ENCODE results near the gene ZP4. TPM values are rescaled to one million over a fixed set of nuclear protein-coding genes. Genes with fewer than 3 reads are reported as not detected.

Gene ZP4
- total RNA-seq (2014; rRNA removed; shearing (Covaris generic)): not detected in 2 replicates
- polyA plus RNA-seq (2015; cell fraction: cytosol; rRNA removed): not detected in 2 replicates
- polyA plus RNA-seq (2015; cell fraction: nucleus; rRNA removed): not detected in 2 replicates

- in situ Hi-C loops (cut with HindIII; ENCODE audit: low pct_unique_long_range_greater_than_20kb, low sequenced_read_pairs): no loop called here
Measured at GRCh38 chr1:237890822-237891221, at the start of gene ZP4. Gene ZP4 (minus strand): TSS chr1:237890922. CDS start chr1:237890635, 287 bp downstream.

GRCh38 chr1:237938553-237938952, 47.8 kb upstream of the ZP4 start:
- peak; percentile 68 for DNase-seq (ENCODE audit: low read depth, low spot score)
- in situ Hi-C loops (cut with HindIII; ENCODE audit: low pct_unique_long_range_greater_than_20kb, low sequenced_read_pairs): no loop called here

More at GRCh38 chr1:237890822-237891221, at the start of gene ZP4:
- no peak for DNase-seq (ENCODE audit: low read depth, low spot score)

- in situ Hi-C loops (cut with HindIII; ENCODE audit: low pct_unique_long_range_greater_than_20kb, low sequenced_read_pairs): no loop called here
- no peak for DNase-seq (ENCODE audit: low read depth, low spot score)
Measured at GRCh38 chr1:237938068-237938467, 47.3 kb upstream of the ZP4 start.

GRCh38 chr1:237932816-237933215, 42.1 kb upstream of the ZP4 start:
- in situ Hi-C loops (cut with HindIII; ENCODE audit: low pct_unique_long_range_greater_than_20kb, low sequenced_read_pairs): no loop called here

GRCh38 chr1:237931581-237931980, 40.9 kb upstream of the ZP4 start:
- in situ Hi-C loops (cut with HindIII; ENCODE audit: low pct_unique_long_range_greater_than_20kb, low sequenced_read_pairs): no loop called here
- DNase-seq (ENCODE audit: low read depth, low spot score): no peak

More at GRCh38 chr1:237932816-237933215, 42.1 kb upstream of the ZP4 start:
- no peak for DNase-seq (ENCODE audit: low read depth, low spot score)

- in situ Hi-C loops (cut with HindIII; ENCODE audit: low pct_unique_long_range_greater_than_20kb, low sequenced_read_pairs): no loop called here
- DNase-seq (ENCODE audit: low read depth, low spot score): no peak
Measured at GRCh38 chr1:237927198-237927597, 36.5 kb upstream of the ZP4 start.

- in situ Hi-C loops (cut with HindIII; ENCODE audit: low pct_unique_long_range_greater_than_20kb, low sequenced_read_pairs): no loop called here
- DNase-seq (ENCODE audit: low read depth, low spot score): no peak
Measured at GRCh38 chr1:237921306-237921705, 30.6 kb upstream of the ZP4 start.

- DNase-seq (ENCODE audit: low read depth, low spot score): peak; percentile 34
- in situ Hi-C loops (cut with HindIII; ENCODE audit: low pct_unique_long_range_greater_than_20kb, low sequenced_read_pairs): no loop called here
Measured at GRCh38 chr1:237913345-237913744, 22.6 kb upstream of the ZP4 start.

- in situ Hi-C loops (cut with HindIII; ENCODE audit: low pct_unique_long_range_greater_than_20kb, low sequenced_read_pairs): no loop called here
- DNase-seq (ENCODE audit: low read depth, low spot score): no peak
Measured at GRCh38 chr1:237911911-237912310, 21.2 kb upstream of the ZP4 start.

- in situ Hi-C loops (cut with HindIII; ENCODE audit: low pct_unique_long_range_greater_than_20kb, low sequenced_read_pairs): no loop called here
- no peak for DNase-seq (ENCODE audit: low read depth, low spot score)
Measured at GRCh38 chr1:237910834-237911233, 20.1 kb upstream of the ZP4 start.

- in situ Hi-C loops (cut with HindIII; ENCODE audit: low pct_unique_long_range_greater_than_20kb, low sequenced_read_pairs): no loop called here
- DNase-seq (ENCODE audit: low read depth, low spot score): no peak
Measured at GRCh38 chr1:237903961-237904360, 13.2 kb upstream of the ZP4 start.

GRCh38 chr1:237902960-237903743, 12.4 kb upstream of the ZP4 start:
- DNase-seq (ENCODE audit: low read depth, low spot score): no peak
- in situ Hi-C loops (cut with HindIII; ENCODE audit: low pct_unique_long_range_greater_than_20kb, low sequenced_read_pairs): no loop called here

GRCh38 chr1:237901299-237901934, 10.7 kb upstream of the ZP4 start:
- in situ Hi-C loops (cut with HindIII; ENCODE audit: low pct_unique_long_range_greater_than_20kb, low sequenced_read_pairs): no loop called here
- peak; percentile 65 for DNase-seq (ENCODE audit: low read depth, low spot score)

GRCh38 chr1:237895630-237896029, 4.9 kb upstream of the ZP4 start:
- no peak for DNase-seq (ENCODE audit: low read depth, low spot score)
- in situ Hi-C loops (cut with HindIII; ENCODE audit: low pct_unique_long_range_greater_than_20kb, low sequenced_read_pairs): no loop called here

GRCh38 chr1:237894131-237894530, 3.4 kb upstream of the ZP4 start:
- in situ Hi-C loops (cut with HindIII; ENCODE audit: low pct_unique_long_range_greater_than_20kb, low sequenced_read_pairs): no loop called here
- no peak for DNase-seq (ENCODE audit: low read depth, low spot score)

- in situ Hi-C loops (cut with HindIII; ENCODE audit: low pct_unique_long_range_greater_than_20kb, low sequenced_read_pairs): no loop called here
- DNase-seq (ENCODE audit: low read depth, low spot score): no peak
Measured at GRCh38 chr1:237891979-237892378, 1.3 kb upstream of the ZP4 start.

GRCh38 chr1:237891266-237891665, 544 bp upstream of the ZP4 start:
- in situ Hi-C loops (cut with HindIII; ENCODE audit: low pct_unique_long_range_greater_than_20kb, low sequenced_read_pairs): no loop called here
- no peak for DNase-seq (ENCODE audit: low read depth, low spot score)

- in situ Hi-C loops (cut with HindIII; ENCODE audit: low pct_unique_long_range_greater_than_20kb, low sequenced_read_pairs): no loop called here
- DNase-seq (ENCODE audit: low read depth, low spot score): no peak
Measured at GRCh38 chr1:237890416-237890815, 306 bp downstream of the ZP4 start.

- DNase-seq (ENCODE audit: low read depth, low spot score): no peak
- in situ Hi-C loops (cut with HindIII; ENCODE audit: low pct_unique_long_range_greater_than_20kb, low sequenced_read_pairs): no loop called here
Measured at GRCh38 chr1:237888143-237888542, 2.6 kb downstream of the ZP4 start.
